IPS-NIHi11 (cell line): ENCODE results near the gene SYT6.
"Not testable (repeated sequence)": the region's sequence is repeated elsewhere in the genome, so short reads cannot be mapped to it uniquely, and the experiment has no call there.

ENCODE experiments used
- DNase-seq: peaks from one replicate; pipeline ENCODE4 v3.0.0; 2012; ENCODE audit warnings: mixed read lengths, low spot score

The SYT6 gene

DNA sequence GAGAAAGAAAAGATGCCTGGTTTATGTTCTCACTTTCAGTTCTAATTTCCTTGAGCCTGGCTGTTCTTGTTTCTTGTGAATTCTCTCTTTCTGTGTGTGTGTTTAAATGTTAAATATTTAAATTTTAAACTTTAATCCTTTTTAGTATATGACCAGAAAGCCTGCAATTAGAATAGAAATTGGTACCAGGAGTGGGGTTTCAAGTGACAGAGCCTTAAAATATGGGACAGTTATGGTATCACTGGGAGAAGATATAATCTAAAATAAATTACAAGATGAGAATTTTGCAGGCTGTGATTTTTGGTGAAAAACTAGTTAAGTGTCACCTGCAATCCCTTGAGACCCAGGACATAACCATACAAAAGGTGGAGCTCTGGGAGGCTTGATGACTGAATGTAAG lies 81.4 kb downstream of the SYT6 start:
- no peak for DNase-seq

DNA sequence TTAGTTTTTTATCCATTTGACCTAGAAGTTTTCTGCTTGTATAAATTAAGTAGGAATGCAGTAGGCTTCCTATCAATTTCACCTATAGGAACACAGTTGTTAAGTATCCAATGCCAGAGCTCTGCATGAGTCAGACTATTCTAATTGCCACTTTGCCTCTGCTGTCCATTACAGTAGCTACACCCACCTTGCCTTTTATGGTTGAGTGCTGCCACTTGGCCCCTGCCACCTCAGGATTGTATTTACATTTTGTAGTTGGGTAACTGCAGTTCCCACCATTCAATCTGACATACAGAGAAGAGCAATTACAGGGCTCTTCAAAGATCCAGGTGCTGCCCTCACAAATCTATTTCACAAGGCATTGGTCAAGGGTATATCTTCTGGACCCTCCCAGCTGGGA lies 83.9 kb downstream of the SYT6 start:
- DNase-seq: not testable (repeated sequence)

DNA sequence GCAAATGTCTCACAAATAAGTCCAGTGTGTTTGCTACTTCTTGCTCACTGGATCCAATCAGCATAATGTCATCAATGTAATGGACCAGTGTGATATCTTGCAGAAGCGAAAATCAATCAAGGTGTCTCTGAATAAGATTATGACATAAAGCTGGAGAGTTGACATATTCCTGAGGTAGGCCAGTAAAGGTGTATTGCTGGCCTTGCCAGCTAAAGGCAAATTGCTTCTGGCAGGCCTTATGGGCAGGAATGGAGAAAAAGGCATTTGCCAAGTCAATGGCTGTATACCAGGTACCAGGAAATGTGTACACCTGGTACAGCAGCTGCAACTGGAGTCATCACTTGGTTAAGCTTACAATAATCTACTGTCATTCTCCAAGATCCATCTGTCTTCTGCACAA lies 85.0 kb downstream of the SYT6 start:
- not testable (repeated sequence) for DNase-seq

DNA sequence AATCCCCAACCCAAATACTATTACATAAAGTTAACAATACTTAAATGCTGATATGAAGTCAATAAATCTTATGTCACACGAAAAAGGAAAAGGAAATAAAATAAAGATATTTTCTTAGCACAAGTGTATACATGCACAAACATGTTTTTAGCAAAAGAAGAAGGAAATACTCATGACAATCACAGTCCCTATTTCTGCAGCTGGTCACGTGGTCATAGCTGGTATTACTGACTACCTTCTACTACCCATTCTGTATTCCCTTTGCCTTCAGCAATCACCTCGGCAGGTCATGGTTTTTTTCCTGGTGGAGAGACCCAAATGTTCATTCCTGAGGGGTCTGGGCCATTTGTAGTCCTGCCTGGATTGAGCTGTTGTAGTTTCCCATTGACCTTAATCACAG lies 88.0 kb downstream of the SYT6 start:
- not testable (repeated sequence) for DNase-seq

DNA sequence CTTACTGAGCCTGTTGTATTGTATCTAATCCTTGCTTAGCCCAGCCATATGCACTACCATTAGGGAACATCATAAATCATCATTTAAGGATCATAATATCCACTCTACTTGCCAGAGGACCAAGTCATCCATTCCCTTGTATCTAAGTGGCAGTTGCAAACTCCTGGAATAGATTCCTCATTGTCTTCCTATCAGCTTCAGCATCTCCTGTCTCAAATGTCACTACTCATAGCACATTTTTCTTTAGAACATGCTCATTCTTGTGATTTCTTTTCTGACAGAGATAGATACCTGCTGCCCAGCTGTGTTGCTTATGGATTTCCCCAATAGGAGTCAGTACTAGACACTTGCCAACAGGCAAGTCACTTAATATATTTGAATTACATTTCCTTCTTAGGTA lies 90.1 kb downstream of the SYT6 start:
- no peak for DNase-seq

DNA sequence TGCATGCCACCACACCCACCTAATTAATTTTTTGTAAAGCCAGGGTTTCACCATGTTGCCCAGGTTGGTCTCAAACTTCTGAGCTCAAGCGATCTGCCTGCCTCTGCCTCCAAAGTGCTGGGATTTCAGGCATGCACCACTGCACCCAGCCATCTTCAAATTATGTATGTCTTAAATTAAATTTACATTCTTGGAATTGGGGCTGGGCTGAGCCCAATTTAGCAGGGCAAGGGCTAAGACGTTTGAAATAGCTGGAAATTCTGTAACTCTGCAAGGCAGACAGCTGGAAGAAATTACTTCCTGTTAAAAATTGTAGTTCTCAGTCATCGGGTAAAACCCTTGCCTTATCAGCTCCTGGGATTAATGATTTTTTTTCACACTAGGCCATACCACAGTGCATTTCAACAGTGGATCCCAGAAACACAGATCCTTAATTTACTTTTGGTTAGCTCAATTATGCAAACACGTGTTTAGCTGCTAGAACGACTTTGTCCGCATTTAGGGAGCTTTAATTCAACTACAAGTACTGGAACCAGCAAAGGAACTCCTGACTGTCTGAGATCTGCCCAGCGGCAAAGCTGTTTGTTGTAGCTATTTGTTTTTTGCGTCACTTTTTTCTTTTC lies 91.1 kb downstream of the SYT6 start:
- no peak for DNase-seq

DNA sequence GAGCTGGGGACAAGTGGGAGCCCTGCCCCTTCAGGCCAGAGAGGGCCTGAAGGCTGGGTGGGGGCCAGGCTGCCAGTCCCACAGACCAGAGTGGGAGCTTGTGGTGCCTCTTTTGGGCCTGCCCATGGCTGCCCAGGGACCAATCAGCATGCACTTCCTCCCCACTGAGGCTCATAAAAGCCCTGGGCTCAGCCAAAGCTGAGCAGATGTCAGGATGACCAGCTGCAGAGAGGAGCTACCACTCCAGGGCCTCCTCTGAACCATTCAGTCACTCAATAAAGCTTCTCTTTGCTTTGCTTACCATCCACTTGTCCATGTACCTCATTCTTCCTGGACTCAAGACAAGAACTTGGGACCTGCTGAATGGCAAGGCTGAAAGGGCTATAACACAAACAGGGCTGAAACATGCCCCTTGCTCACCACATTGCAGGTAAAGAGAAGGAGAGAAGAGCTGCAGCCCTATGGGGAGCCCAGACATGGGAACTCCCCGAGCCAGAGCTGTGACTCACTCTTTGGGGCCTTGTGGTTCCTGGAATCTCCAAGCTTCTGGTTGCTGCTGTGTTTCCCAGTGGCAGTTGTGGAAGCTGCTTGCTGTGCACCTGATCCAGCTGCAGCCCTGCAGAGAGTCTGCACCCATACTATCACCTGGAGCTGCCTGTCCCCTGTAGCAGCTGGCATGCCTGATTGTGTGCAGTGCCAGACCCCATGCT lies 92.4 kb downstream of the SYT6 start:
- no peak for DNase-seq

DNA sequence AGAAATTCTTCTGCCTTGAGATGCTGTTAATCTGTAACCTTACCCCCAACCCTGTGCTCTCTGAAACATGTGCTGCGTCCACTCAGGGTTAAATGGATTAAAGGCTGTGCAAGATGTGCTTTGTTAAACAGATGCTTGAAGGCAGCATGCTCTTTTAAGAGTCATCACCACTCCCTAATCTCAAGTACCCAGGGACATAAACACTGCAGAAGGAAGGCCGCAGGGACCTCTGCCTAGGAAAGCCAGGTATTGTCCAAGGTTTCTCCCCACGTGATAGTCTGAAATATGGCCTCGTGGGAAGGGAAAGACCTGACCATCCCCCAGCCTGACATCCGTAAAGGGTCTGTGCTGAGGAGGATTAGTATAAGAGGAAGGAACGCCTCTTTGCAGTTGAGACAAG lies 95.4 kb downstream of the SYT6 start:
- DNase-seq: not testable (repeated sequence)

DNA sequence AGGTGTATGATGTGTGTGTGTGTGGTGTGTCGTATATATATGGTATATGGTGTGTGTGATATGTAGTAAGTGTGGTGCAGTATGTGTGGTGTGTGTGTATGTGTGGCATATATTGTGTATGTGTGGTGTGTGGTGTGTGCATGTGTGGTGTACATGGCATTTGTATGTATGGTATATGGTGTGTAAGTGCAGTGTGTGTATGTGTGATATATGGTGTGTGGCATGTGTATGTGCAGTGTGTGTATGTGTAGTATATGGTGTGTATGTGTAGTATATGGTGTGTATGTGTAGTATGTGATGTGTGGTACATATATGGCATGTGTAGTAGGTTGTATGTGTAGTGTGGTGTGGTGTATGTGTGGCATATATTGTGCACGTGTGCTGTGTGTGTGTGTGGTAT lies 99.5 kb downstream of the SYT6 start:
- DNase-seq: no peak

DNA sequence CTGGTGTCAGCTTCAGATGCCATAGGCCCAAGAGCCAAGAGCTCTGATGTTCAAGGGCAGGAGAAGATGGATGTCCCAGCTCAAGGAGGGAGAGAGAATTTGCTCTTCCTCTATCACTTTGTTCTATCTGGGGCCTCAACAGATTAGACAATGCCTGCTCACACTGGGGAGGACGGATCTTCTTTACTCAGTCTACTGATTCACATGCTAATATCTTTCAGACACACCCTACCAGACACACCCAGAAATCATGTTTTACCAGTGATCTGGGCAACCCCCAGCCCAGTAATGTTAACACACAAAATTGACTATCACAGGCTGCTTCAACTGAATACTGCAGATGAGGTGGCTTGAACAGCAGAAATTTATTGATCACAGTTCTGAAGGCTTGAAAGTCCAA lies 105.4 kb downstream of the SYT6 start:
- no peak for DNase-seq

DNA sequence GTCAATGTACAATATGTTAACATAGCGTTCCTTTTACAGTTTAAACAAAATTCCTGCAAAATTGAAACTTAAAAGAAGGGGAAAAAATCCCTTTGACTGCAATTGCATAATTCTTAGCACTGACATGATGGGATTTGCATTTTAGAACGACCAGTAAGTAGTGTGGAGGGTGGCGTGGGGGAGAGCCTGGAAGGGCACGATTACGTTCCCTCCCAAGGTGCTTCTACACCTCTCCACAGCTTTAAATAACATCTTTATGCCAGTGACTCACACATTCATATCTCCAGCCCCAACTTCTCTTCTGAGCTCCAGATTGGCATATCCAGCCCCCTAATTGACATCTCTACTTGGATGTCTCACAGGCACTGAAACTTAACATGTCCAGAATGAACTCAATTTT lies 110.1 kb downstream of the SYT6 start:
- no peak for DNase-seq

DNA sequence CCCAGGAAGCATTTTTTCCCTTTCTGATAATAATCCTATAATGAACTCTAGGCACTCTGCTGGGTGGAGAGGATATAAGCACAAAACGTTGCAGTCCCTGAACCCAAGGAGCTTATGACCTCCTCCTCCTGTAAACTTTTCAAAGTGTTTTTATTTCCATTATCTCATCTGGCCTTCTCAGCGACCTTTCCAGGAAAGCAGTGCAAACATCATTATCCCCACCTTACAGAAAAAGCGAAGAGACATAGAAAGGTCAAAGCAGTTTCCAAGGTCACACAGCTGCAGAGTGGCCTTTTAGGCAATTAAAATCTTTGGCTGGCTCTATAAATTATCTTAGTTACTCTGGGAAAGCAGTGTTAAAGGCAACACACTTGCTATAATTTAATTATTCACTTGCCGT lies 110.6 kb downstream of the SYT6 start:
- DNase-seq: no peak

DNA sequence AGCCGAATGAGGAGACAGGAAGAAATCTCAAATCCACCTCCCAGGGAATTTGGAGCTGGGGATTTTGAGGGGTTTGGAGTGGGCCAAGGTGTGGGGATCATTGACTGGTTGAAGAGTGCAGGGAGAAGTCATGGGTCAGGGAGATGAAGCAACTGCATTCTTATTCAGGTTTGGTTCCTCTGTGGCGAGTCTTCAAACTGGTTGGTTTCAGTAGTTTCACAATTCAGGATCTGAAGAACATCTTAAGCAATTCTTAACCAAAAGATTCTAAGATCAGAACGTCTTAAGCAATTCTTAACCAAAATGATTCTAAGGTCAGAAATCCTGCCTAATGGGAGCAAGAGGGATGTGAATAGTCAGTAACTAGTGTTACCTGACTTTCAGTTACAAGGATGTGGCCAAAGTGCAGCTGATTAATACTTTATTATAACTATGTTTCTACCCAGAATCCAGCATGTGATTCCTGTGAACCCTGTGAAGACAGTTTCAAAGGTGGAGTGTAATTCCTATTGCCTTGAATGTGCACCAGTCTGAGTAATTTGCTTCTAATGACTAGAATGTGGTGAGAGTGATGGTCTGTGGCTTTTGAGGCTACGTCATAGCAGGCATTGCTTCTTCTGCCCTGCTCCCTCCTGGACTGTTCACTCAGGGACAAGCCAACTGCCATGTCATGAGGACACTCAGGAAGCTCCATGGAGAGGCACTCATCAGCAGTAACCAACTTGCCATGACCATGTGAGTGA lies 113.2 kb downstream of the SYT6 start:
- DNase-seq: no peak
